ENCODE measurements around the gene HIRA. TPM values are rescaled to one million over a fixed set of nuclear protein-coding genes. Genes with fewer than 3 reads are reported as not detected.

HIRA gene
- total RNA-seq, 1 experiment from 2014 or later, result 23.8 TPM

DNA sequence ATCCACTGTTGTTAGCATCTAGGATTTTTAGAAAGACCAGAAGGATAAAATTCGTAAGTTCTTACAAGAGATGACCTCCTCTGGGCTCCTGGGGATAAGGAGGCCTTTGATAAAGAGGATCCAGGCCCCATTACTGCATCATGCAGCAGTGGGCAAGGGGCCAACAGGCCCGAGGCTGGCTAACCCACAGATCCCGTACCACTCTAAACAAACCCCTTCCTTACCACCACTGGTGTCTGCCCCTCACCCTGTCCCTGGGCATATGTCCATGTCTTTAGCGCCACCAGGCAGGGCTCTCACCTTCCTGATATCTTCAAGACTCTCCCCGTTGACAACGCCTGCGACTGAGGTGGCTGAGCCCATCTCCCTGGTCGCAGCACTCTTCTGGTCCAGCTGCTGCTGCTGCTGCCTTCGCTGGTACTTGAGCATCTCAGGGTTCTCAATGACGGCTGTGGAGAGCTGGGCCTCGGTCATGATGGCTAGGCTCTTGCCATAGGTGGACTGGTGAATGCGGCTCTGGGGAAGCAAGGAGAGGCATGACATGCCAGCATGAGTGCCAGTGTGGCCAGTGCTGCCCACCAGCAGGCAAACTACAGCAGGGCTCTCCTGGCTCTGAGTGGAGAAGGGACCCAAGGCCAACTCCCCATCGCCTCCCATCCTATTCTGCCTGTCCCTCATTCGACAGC is 46.2 kb downstream of the HIRA start:
- Histone ChIP-seq H3K9me3 (ENCODE audit: control insufficient read depth, insufficient read depth, low read depth, low read length) (no peaks in the 10 kb centered on the region), H3K27me3 (ENCODE audit: control insufficient read depth, insufficient read depth, low read length) (no peaks in the 10 kb centered on the region), H3K4me3 (ENCODE audit: low read depth in 2 of 2, low read length in 2 of 2) (no peak overlapping the region), H3K36me3 (ENCODE audit: control insufficient read depth, insufficient read depth, low read length) (peaks cover 16% of the 10 kb centered on the region), H3K27ac (ENCODE audit: low read length) (no peak overlapping the region), H3K4me1 (ENCODE audit: control insufficient read depth, insufficient read depth, low read length) (no peaks in the 10 kb centered on the region)
- ChIA-PET CTCF (no interaction called here), POLR2A (no interaction called here)
- intact Hi-C loops (cut with micrococcal nuclease; ENCODE audit: unreplicated experiment), result no loop called here
- DNase-seq (ENCODE audit: low read depth, low spot score) (no peak), ATAC-seq (no peak)
- no TSS peak for BruUV-seq (replicated peaks)
- TF ChIP-seq SIN3A (IDR thresholded peaks at IDR 0.05; ENCODE audit: borderline replicate concordance, insufficient read depth, low read depth, low read length) (no peak), CTCF (IDR thresholded peaks at IDR 0.05) (no peak), TCF7L2 (IDR thresholded peaks at IDR 0.05; ENCODE audit: low read depth, low read length) (no peak), POLR2AphosphoS5 (IDR thresholded peaks at IDR 0.05; ENCODE audit: low read depth, low read length) (no peak)
- TF ChIP-seq, protein P1, sequence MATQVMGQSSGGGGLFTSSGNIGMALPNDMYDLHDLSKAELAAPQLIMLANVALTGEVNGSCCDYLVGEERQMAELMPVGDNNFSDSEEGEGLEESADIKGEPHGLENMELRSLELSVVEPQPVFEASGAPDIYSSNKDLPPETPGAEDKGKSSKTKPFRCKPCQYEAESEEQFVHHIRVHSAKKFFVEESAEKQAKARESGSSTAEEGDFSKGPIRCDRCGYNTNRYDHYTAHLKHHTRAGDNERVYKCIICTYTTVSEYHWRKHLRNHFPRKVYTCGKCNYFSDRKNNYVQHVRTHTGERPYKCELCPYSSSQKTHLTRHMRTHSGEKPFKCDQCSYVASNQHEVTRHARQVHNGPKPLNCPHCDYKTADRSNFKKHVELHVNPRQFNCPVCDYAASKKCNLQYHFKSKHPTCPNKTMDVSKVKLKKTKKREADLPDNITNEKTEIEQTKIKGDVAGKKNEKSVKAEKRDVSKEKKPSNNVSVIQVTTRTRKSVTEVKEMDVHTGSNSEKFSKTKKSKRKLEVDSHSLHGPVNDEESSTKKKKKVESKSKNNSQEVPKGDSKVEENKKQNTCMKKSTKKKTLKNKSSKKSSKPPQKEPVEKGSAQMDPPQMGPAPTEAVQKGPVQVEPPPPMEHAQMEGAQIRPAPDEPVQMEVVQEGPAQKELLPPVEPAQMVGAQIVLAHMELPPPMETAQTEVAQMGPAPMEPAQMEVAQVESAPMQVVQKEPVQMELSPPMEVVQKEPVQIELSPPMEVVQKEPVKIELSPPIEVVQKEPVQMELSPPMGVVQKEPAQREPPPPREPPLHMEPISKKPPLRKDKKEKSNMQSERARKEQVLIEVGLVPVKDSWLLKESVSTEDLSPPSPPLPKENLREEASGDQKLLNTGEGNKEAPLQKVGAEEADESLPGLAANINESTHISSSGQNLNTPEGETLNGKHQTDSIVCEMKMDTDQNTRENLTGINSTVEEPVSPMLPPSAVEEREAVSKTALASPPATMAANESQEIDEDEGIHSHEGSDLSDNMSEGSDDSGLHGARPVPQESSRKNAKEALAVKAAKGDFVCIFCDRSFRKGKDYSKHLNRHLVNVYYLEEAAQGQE (IDR thresholded peaks at IDR 0.05; ENCODE audit: insufficient read depth in 1 of 2, low read depth in 2 of 2, low read length in 1 of 2), result no peak
- in situ Hi-C loops (cut with HindIII; ENCODE audit: low pct_unique_long_range_greater_than_20kb, low sequenced_read_pairs), result no loop called here

- H3K9me3 ChIP-seq (ENCODE audit: control insufficient read depth, insufficient read depth, low read depth, low read length), result no peaks in the 10 kb centered on the region
- peaks cover 16% of the 10 kb centered on the region for H3K36me3 ChIP-seq (ENCODE audit: control insufficient read depth, insufficient read depth, low read length)
- in situ Hi-C loops (cut with HindIII; ENCODE audit: low pct_unique_long_range_greater_than_20kb, low sequenced_read_pairs), result no loop called here
- no peak for DNase-seq (ENCODE audit: low read depth, low spot score)
- H3K4me3 ChIP-seq (ENCODE audit: low read depth in 2 of 2, low read length in 2 of 2), result no peak overlapping the region
- POLR2A ChIA-PET, result no interaction called here
- BruUV-seq (replicated peaks), result no TSS peak
- no peaks in the 10 kb centered on the region for H3K27me3 ChIP-seq (ENCODE audit: control insufficient read depth, insufficient read depth, low read length)
- no peaks in the 10 kb centered on the region for H3K4me1 ChIP-seq (ENCODE audit: control insufficient read depth, insufficient read depth, low read length)
- ATAC-seq, result no peak
- H3K27ac ChIP-seq (ENCODE audit: low read length), result no peak overlapping the region
- TF ChIP-seq CTCF (IDR thresholded peaks at IDR 0.05) (no peak), POLR2AphosphoS5 (IDR thresholded peaks at IDR 0.05; ENCODE audit: low read depth, low read length) (no peak), TCF7L2 (IDR thresholded peaks at IDR 0.05; ENCODE audit: low read depth, low read length) (no peak), SIN3A (IDR thresholded peaks at IDR 0.05; ENCODE audit: borderline replicate concordance, insufficient read depth, low read depth, low read length) (no peak)
- TF ChIP-seq, protein P1 (IDR thresholded peaks at IDR 0.05; ENCODE audit: insufficient read depth in 1 of 2, low read depth in 2 of 2, low read length in 1 of 2), result no peak
- CTCF ChIA-PET, result no interaction called here
- intact Hi-C loops (cut with micrococcal nuclease; ENCODE audit: unreplicated experiment), result no loop called here
These were observed 48.2 kb downstream of the HIRA start for GRCh38 chr22:19383292-19383691.
